ENCODE measurements around the gene RTKN2. TPM values are rescaled to one million over a fixed set of nuclear protein-coding genes. Genes with fewer than 3 reads are reported as not detected.
"Not testable (repeated sequence)": the region's sequence is repeated elsewhere in the genome, so short reads cannot be mapped to it uniquely, and the experiment has no call there.

Gene RTKN2
- total RNA-seq, 1 experiment from 2014 or later: not detected

- not testable (repeated sequence) for H3K9me3 ChIP-seq (ENCODE audit: low read length); H3K9me2 ChIP-seq (replicated peaks; ENCODE audit: insufficient read depth, low read length); H3K36me3 ChIP-seq (ENCODE audit: insufficient read depth, low read length); H3K79me2 ChIP-seq (ENCODE audit: low read length); H3K27me3 ChIP-seq (ENCODE audit: low read length); DNase-seq; H4K20me1 ChIP-seq (ENCODE audit: insufficient read depth, low read depth, low read length)
- Histone ChIP-seq H3K27ac (ENCODE audit: low read length) (peak overlapping the region; percentile 65), H2AFZ (ENCODE audit: low read length) (peak overlapping the region; percentile 97), H3K4me2 (ENCODE audit: low read depth, low read length, poor library complexity, severe bottlenecking) (peak overlapping the region; percentile 53), H3K4me1 (ENCODE audit: low read length) (peaks cover 31% of the 10 kb centered on the region), H3K9ac (ENCODE audit: low read length) (peak overlapping the region; percentile 6; the same call in 1 of the 2 replicates), H3K4me3 (ENCODE audit: low read length) (0 out of 2 replicates have a peak overlapping the region, but pooled peaks have one; percentile 2)
Measured at GRCh38 chr10:62242965-62243646, 25.5 kb downstream of the RTKN2 start.

GRCh38 chr10:62241521-62241920, 27.1 kb downstream of the RTKN2 start:
- H3K79me2 ChIP-seq (ENCODE audit: low read length); H3K27me3 ChIP-seq (ENCODE audit: low read length); H4K20me1 ChIP-seq (ENCODE audit: insufficient read depth, low read depth, low read length); H3K36me3 ChIP-seq (ENCODE audit: insufficient read depth, low read length); H3K9ac ChIP-seq (ENCODE audit: low read length); H2AFZ ChIP-seq (ENCODE audit: low read length); H3K9me3 ChIP-seq (ENCODE audit: low read length); DNase-seq; H3K9me2 ChIP-seq (replicated peaks; ENCODE audit: insufficient read depth, low read length); H3K4me3 ChIP-seq (ENCODE audit: low read length); H3K4me2 ChIP-seq (ENCODE audit: low read depth, low read length, poor library complexity, severe bottlenecking): not testable (repeated sequence)
- H3K4me1 ChIP-seq (ENCODE audit: low read length): peaks cover 26% of the 10 kb centered on the region
- H3K27ac ChIP-seq (ENCODE audit: low read length): 0 out of 2 replicates have a peak overlapping the region, but pooled peaks have one; percentile 21

DNA sequence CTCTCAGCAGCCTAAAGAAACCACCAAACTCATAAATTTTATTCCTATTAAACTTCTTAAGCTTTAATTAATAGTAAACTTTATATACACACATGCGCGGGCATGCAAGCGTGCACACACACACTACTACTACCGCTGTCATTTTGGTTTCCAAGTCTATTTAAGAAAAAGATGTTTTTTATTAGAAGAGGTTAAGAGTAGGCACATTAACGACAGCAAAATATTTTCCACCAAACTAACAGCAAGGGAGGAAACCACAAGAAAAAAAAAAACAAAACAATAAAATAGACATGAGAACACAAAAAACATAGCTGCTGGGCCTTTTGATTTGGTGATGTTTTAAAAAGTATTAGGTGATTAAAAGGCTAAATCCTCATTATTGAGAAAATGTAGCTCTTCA, 28.6 kb downstream of the RTKN2 start:
- H3K79me2 ChIP-seq (ENCODE audit: low read length): no peaks in the 10 kb centered on the region
- no peaks in the 10 kb centered on the region for H4K20me1 ChIP-seq (ENCODE audit: insufficient read depth, low read depth, low read length)
- no peak overlapping the region for H3K27ac ChIP-seq (ENCODE audit: low read length)
- no peaks in the 10 kb centered on the region for H3K9me3 ChIP-seq (ENCODE audit: low read length)
- no peak overlapping the region for H3K4me2 ChIP-seq (ENCODE audit: low read depth, low read length, poor library complexity, severe bottlenecking)
- no peak overlapping the region for H3K9ac ChIP-seq (ENCODE audit: low read length)
- no peaks in the 10 kb centered on the region for H3K9me2 ChIP-seq (replicated peaks; ENCODE audit: insufficient read depth, low read length)
- H3K27me3 ChIP-seq (ENCODE audit: low read length): no peaks in the 10 kb centered on the region
- no peak for DNase-seq
- H3K4me1 ChIP-seq (ENCODE audit: low read length): peaks cover 20% of the 10 kb centered on the region
- no peak overlapping the region for H2AFZ ChIP-seq (ENCODE audit: low read length)
- H3K36me3 ChIP-seq (ENCODE audit: insufficient read depth, low read length): no peaks in the 10 kb centered on the region
- H3K4me3 ChIP-seq (ENCODE audit: low read length): no peak overlapping the region

- no peak overlapping the region for H3K27ac ChIP-seq (ENCODE audit: low read length)
- no peak for DNase-seq
- peak overlapping the region; percentile 30; the same call in 1 of the 2 replicates for H2AFZ ChIP-seq (ENCODE audit: low read length)
- H3K27me3 ChIP-seq (ENCODE audit: low read length): no peaks in the 10 kb centered on the region
- no peaks in the 10 kb centered on the region for H3K9me3 ChIP-seq (ENCODE audit: low read length)
- H3K4me3 ChIP-seq (ENCODE audit: low read length): no peak overlapping the region
- H3K36me3 ChIP-seq (ENCODE audit: insufficient read depth, low read length): no peaks in the 10 kb centered on the region
- H3K4me1 ChIP-seq (ENCODE audit: low read length): peaks cover 9% of the 10 kb centered on the region
- H3K79me2 ChIP-seq (ENCODE audit: low read length): no peaks in the 10 kb centered on the region
- H3K9ac ChIP-seq (ENCODE audit: low read length): no peak overlapping the region
- no peaks in the 10 kb centered on the region for H3K9me2 ChIP-seq (replicated peaks; ENCODE audit: insufficient read depth, low read length)
- H3K4me2 ChIP-seq (ENCODE audit: low read depth, low read length, poor library complexity, severe bottlenecking): no peak overlapping the region
- no peaks in the 10 kb centered on the region for H4K20me1 ChIP-seq (ENCODE audit: insufficient read depth, low read depth, low read length)
Measured at GRCh38 chr10:62238880-62239279, 29.8 kb downstream of the RTKN2 start.

GRCh38 chr10:62237966-62238365, 30.7 kb downstream of the RTKN2 start:
- no peak overlapping the region for H3K4me3 ChIP-seq (ENCODE audit: low read length)
- H2AFZ ChIP-seq (ENCODE audit: low read length): peak overlapping the region; percentile 30; the same call in 1 of the 2 replicates
- H3K9me3 ChIP-seq (ENCODE audit: low read length): no peaks in the 10 kb centered on the region
- DNase-seq: no peak
- H3K4me1 ChIP-seq (ENCODE audit: low read length): no peaks in the 10 kb centered on the region; the same call in 1 of the 2 replicates
- no peak overlapping the region for H3K4me2 ChIP-seq (ENCODE audit: low read depth, low read length, poor library complexity, severe bottlenecking)
- no peaks in the 10 kb centered on the region for H4K20me1 ChIP-seq (ENCODE audit: insufficient read depth, low read depth, low read length)
- no peaks in the 10 kb centered on the region for H3K79me2 ChIP-seq (ENCODE audit: low read length)
- H3K9ac ChIP-seq (ENCODE audit: low read length): no peak overlapping the region
- H3K27ac ChIP-seq (ENCODE audit: low read length): no peak overlapping the region
- no peaks in the 10 kb centered on the region for H3K36me3 ChIP-seq (ENCODE audit: insufficient read depth, low read length)
- H3K9me2 ChIP-seq (replicated peaks; ENCODE audit: insufficient read depth, low read length): no peaks in the 10 kb centered on the region
- H3K27me3 ChIP-seq (ENCODE audit: low read length): no peaks in the 10 kb centered on the region

DNA sequence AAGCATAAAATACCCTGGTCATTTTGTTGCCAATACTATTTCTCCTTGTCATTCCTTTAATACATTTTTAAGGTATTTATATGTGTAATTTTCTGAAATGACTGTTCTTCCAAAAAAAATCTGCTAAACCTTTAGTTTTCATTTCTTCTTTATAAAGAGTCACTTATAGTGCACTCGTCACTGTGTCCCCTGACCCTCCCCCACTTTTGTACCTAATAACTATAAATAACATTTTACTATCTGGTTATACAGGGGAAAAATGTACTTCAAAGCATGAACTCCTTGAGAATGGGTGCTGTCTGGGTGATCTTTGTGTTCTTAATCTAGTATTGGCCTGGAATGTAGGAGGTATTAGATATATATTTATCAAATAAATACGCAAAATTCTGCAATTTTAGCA, 31.1 kb downstream of the RTKN2 start:
- no peaks in the 10 kb centered on the region for H3K4me1 ChIP-seq (ENCODE audit: low read length)
- no peak overlapping the region for H3K27ac ChIP-seq (ENCODE audit: low read length)
- no peaks in the 10 kb centered on the region for H3K27me3 ChIP-seq (ENCODE audit: low read length)
- no peaks in the 10 kb centered on the region for H3K9me3 ChIP-seq (ENCODE audit: low read length)
- H3K9ac ChIP-seq (ENCODE audit: low read length): no peak overlapping the region
- DNase-seq: no peak
- no peaks in the 10 kb centered on the region for H3K9me2 ChIP-seq (replicated peaks; ENCODE audit: insufficient read depth, low read length)
- no peaks in the 10 kb centered on the region for H4K20me1 ChIP-seq (ENCODE audit: insufficient read depth, low read depth, low read length)
- H3K4me3 ChIP-seq (ENCODE audit: low read length): no peak overlapping the region
- H2AFZ ChIP-seq (ENCODE audit: low read length): no peak overlapping the region; the same call in 1 of the 2 replicates
- H3K4me2 ChIP-seq (ENCODE audit: low read depth, low read length, poor library complexity, severe bottlenecking): no peak overlapping the region
- no peaks in the 10 kb centered on the region for H3K36me3 ChIP-seq (ENCODE audit: insufficient read depth, low read length)
- no peaks in the 10 kb centered on the region for H3K79me2 ChIP-seq (ENCODE audit: low read length)

GRCh38 chr10:62234077-62234605, 34.5 kb downstream of the RTKN2 start:
- Histone ChIP-seq H3K9me2 (replicated peaks; ENCODE audit: insufficient read depth, low read length) (no peaks in the 10 kb centered on the region), H3K9ac (ENCODE audit: low read length) (no peak overlapping the region), H3K4me3 (ENCODE audit: low read length) (no peak overlapping the region), H3K4me2 (ENCODE audit: low read depth, low read length, poor library complexity, severe bottlenecking) (no peak overlapping the region), H4K20me1 (ENCODE audit: insufficient read depth, low read depth, low read length) (no peaks in the 10 kb centered on the region), H2AFZ (ENCODE audit: low read length) (no peak overlapping the region), H3K4me1 (ENCODE audit: low read length) (no peaks in the 10 kb centered on the region), H3K79me2 (ENCODE audit: low read length) (no peaks in the 10 kb centered on the region), H3K27me3 (ENCODE audit: low read length) (no peaks in the 10 kb centered on the region), H3K36me3 (ENCODE audit: insufficient read depth, low read length) (no peaks in the 10 kb centered on the region), H3K27ac (ENCODE audit: low read length) (no peak overlapping the region), H3K9me3 (ENCODE audit: low read length) (no peaks in the 10 kb centered on the region)
- DNase-seq: no peak

DNA sequence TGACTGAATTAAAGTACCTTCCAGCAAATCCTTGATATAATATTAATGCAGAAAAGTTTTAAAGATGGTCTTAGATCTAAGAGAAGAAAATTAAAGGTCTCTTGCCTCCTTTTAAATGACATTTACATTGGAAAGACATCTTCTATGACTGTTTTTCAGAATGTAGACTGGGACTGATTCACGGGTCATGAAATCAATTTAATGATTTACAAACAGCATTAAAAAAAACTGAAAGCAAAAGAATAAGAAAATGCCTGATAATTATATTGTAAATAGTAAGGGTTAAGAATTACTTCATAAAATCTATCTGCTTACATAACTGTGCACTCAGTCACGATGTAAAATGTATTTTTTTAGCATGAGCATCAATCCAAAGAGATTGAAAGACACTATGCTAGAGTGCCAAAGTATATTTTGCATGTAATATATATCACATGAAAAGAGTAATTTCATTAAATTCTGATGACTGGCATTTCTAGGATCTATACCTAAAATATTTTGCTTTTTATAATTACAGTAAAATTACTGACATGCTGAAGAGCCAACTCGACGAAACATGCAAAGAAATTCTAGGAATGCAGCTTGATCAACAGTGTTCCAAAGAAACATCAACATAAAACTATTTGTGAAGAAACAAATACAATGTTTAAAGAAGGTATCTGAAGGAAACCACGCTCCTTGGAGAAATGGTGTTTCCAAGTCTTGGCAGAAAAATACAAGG, 35.1 kb downstream of the RTKN2 start:
- H3K9ac ChIP-seq (ENCODE audit: low read length): no peak overlapping the region
- no peaks in the 10 kb centered on the region for H3K27me3 ChIP-seq (ENCODE audit: low read length)
- no peaks in the 10 kb centered on the region for H3K4me1 ChIP-seq (ENCODE audit: low read length)
- no peak overlapping the region for H3K4me3 ChIP-seq (ENCODE audit: low read length)
- no peaks in the 10 kb centered on the region for H4K20me1 ChIP-seq (ENCODE audit: insufficient read depth, low read depth, low read length)
- no peaks in the 10 kb centered on the region for H3K9me2 ChIP-seq (replicated peaks; ENCODE audit: insufficient read depth, low read length)
- H3K79me2 ChIP-seq (ENCODE audit: low read length): no peaks in the 10 kb centered on the region
- H3K27ac ChIP-seq (ENCODE audit: low read length): no peak overlapping the region
- no peak for DNase-seq
- H3K36me3 ChIP-seq (ENCODE audit: insufficient read depth, low read length): no peaks in the 10 kb centered on the region
- H3K9me3 ChIP-seq (ENCODE audit: low read length): no peaks in the 10 kb centered on the region
- no peak overlapping the region for H2AFZ ChIP-seq (ENCODE audit: low read length)
- no peak overlapping the region for H3K4me2 ChIP-seq (ENCODE audit: low read depth, low read length, poor library complexity, severe bottlenecking)
